ENCODE data around the gene OPRL1.

GRCh38 chr20:64092258-64093012 is 12.6 kb downstream of the OPRL1 start:
- TF ChIP-seq CTCF (IDR thresholded peaks at IDR 0.05; ENCODE audit: low read length) (no peak), EZH2 (IDR thresholded peaks at IDR 0.05; ENCODE audit: borderline replicate concordance, low read length) (no peak)
